Ishikawa (cell line): ENCODE data around the gene FHIT.

Source experiments
- CREB1 ChIP-seq: IDR thresholded peaks from 2 replicates; pipeline ENCODE4 v1.6.1; 2012; ENCODE audit warnings: low read depth
- FOXM1 ChIP-seq: IDR thresholded peaks from 2 replicates; pipeline ENCODE4 v1.6.1; 2012; ENCODE audit warnings: low read depth, borderline replicate concordance
- NFIC ChIP-seq: IDR thresholded peaks from 2 replicates; pipeline ENCODE4 v1.6.1; 2012
- TAF1 ChIP-seq: IDR thresholded peaks from 2 replicates; pipeline ENCODE4 v1.6.1; 2012; ENCODE audit warnings: low read depth, mild to moderate bottlenecking
- TEAD4 ChIP-seq: IDR thresholded peaks from 2 replicates; pipeline ENCODE4 v1.6.1; 2012
- TF ChIP-seq, protein P1 (sequence below): IDR thresholded peaks from 2 replicates; pipeline ENCODE4 v1.6.1; 2012; ENCODE audit warnings: low read depth, mild to moderate bottlenecking

DNA sequence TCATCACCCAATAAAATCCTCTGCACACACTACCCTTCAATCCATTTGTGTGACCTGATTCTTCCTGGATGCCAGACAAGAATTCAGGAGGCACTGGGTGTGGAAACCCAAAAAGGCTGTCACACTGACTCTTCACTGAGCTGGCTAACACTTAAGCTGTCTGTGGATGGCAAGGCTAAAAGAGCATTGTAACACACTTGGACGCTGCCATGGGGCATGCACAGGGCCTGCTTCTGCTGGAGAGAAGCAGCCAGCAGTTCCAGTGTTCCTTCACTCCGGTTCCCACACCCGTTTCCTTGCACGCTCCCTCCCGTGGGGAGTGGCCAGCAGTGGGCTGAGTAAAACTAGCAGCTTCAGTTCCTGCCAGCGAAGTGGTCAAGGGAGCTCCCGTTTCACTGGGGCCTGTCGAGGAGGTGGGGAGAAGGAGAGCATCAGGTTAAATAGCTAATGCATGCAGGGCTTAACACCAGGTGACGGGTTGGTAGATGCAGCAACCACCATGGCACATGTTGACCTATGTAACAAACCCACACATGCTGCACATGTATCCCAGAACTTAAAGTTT, 737.1 kb downstream of the FHIT start:
- TF ChIP-seq, protein P1, sequence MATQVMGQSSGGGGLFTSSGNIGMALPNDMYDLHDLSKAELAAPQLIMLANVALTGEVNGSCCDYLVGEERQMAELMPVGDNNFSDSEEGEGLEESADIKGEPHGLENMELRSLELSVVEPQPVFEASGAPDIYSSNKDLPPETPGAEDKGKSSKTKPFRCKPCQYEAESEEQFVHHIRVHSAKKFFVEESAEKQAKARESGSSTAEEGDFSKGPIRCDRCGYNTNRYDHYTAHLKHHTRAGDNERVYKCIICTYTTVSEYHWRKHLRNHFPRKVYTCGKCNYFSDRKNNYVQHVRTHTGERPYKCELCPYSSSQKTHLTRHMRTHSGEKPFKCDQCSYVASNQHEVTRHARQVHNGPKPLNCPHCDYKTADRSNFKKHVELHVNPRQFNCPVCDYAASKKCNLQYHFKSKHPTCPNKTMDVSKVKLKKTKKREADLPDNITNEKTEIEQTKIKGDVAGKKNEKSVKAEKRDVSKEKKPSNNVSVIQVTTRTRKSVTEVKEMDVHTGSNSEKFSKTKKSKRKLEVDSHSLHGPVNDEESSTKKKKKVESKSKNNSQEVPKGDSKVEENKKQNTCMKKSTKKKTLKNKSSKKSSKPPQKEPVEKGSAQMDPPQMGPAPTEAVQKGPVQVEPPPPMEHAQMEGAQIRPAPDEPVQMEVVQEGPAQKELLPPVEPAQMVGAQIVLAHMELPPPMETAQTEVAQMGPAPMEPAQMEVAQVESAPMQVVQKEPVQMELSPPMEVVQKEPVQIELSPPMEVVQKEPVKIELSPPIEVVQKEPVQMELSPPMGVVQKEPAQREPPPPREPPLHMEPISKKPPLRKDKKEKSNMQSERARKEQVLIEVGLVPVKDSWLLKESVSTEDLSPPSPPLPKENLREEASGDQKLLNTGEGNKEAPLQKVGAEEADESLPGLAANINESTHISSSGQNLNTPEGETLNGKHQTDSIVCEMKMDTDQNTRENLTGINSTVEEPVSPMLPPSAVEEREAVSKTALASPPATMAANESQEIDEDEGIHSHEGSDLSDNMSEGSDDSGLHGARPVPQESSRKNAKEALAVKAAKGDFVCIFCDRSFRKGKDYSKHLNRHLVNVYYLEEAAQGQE = no peak
- TF ChIP-seq CREB1 = no peak
- TF ChIP-seq NFIC = no peak
- no peak for TF ChIP-seq FOXM1
- no peak for TF ChIP-seq TEAD4
- TF ChIP-seq TAF1 = no peak
